Hair follicle dermal papilla cell (primary cell): ENCODE measurements around the gene RAMACL. TPM values are rescaled to one million over a fixed set of nuclear protein-coding genes. Genes with fewer than 3 reads are reported as not detected.

ENCODE experiments used
- total RNA-seq: library from RNA; depleted of rRNA; stranded (reverse); fragments of >200 nt; gene quantifications from 2 replicates; pipeline ENCODE4 v1.2.3, GENCODE V29; 2012

Gene RAMACL
- total RNA-seq, result 3.1 and 3.4 TPM in 2 replicates

GRCh38 chr6:166586424-166587156 is at the start of gene RAMACL:
Gene RAMACL, minus strand, starts transcription at chr6:166586678. Its CDS starts 201 bp downstream, at chr6:166586477.

GRCh38 chr6:166627033-166627874 is 40.8 kb upstream of the RAMACL start, which contains the start of gene RPS6KA2:
Gene RPS6KA2, minus strand, starts transcription at chr6:166627251. Its CDS starts 232 bp downstream, at chr6:166627019.

Other genes starting within 250 kb of the RAMACL start
- gene SFT2D1, start 244.1 kb downstream of the RAMACL start, total RNA-seq, result 24.7 and 26.8 TPM in 2 replicates
- 20.3 and 23.1 TPM in 2 replicates for gene MPC1, start 203.7 kb downstream of the RAMACL start, total RNA-seq
- gene RPS6KA2, start 40.6 kb upstream of the RAMACL start, total RNA-seq, result 106 and 120 TPM in 2 replicates